Anterior cingulate cortex (tissue), 58 donors: ENCODE results near the gene DGKI.

Experiments
- DNase-seq, 58 donors: peaks; one replicate each; lab custom pipeline; 2025; lab: John Stamatoyannopoulos, UW

Gene DGKI

GRCh38 chr7:137670222-137671064, 176.3 kb downstream of the DGKI start:
- DNase-seq, result peak in 1 of 58 donors; percentile 4

- no peak for DNase-seq
These were observed 177.1 kb downstream of the DGKI start for GRCh38 chr7:137669706-137670105.

GRCh38 chr7:137668404-137668803, 178.4 kb downstream of the DGKI start:
- DNase-seq, result no peak

- DNase-seq, result no peak
These were observed 179.0 kb downstream of the DGKI start for GRCh38 chr7:137667633-137668387.

GRCh38 chr7:137664846-137665245, 181.9 kb downstream of the DGKI start:
- DNase-seq, result no peak

GRCh38 chr7:137661634-137662033, 185.1 kb downstream of the DGKI start:
- no peak for DNase-seq

GRCh38 chr7:137658190-137658900, 188.4 kb downstream of the DGKI start:
- no peak for DNase-seq

- DNase-seq, result no peak
These were observed 189.1 kb downstream of the DGKI start for GRCh38 chr7:137657476-137658189.

- no peak for DNase-seq
These were observed 189.9 kb downstream of the DGKI start for GRCh38 chr7:137656850-137657232.

GRCh38 chr7:137656227-137656849, 190.4 kb downstream of the DGKI start:
- peak in 54 of 58 donors; percentile 3 to 84 (median 44) for DNase-seq

GRCh38 chr7:137655804-137656203, 191.0 kb downstream of the DGKI start:
- no peak for DNase-seq

- no peak for DNase-seq
These were observed 194.1 kb downstream of the DGKI start for GRCh38 chr7:137652721-137653120.

- no peak for DNase-seq
These were observed 198.7 kb downstream of the DGKI start for GRCh38 chr7:137647905-137648565.

- no peak for DNase-seq
These were observed 204.3 kb downstream of the DGKI start for GRCh38 chr7:137642472-137642871.

GRCh38 chr7:137642031-137642430, 204.7 kb downstream of the DGKI start:
- no peak for DNase-seq

GRCh38 chr7:137636376-137636775, 210.4 kb downstream of the DGKI start:
- no peak for DNase-seq

GRCh38 chr7:137635874-137636273, 210.9 kb downstream of the DGKI start:
- no peak for DNase-seq

- no peak for DNase-seq
These were observed 211.6 kb downstream of the DGKI start for GRCh38 chr7:137635132-137635531.

- DNase-seq, result no peak
These were observed 212.4 kb downstream of the DGKI start for GRCh38 chr7:137634356-137634755.
